GM12864 (cell line): ENCODE data around the gene MAST4.

ENCODE experiments used
- DNase-seq: peaks from one replicate; pipeline ENCODE4 v3.0.0-alpha.2; 2011; ENCODE audit warnings: low read depth
- H3K4me3 ChIP-seq: 2 replicates; pipeline ENCODE4 v1.5.1; 2011; ENCODE audit warnings: mild to moderate bottlenecking, low read depth, low read length, control low read depth
- CTCF ChIP-seq: IDR thresholded peaks from 2 replicates; pipeline ENCODE4 v1.5.1; 2011; ENCODE audit warnings: low read depth, mild to moderate bottlenecking, moderate library complexity, low read length, control low read depth, inconsistent platforms; ENCODE audit errors: missing control alignments

Gene MAST4

GRCh38 chr5:67188274-67189078, 592.3 kb downstream of the MAST4 start:
- TF ChIP-seq CTCF = no peak
- H3K4me3 ChIP-seq = peak overlapping the region; percentile 42
- no peak for DNase-seq

GRCh38 chr5:67189079-67189354, 592.8 kb downstream of the MAST4 start:
- no peak for DNase-seq
- H3K4me3 ChIP-seq = peak overlapping the region; percentile 42
- TF ChIP-seq CTCF = no peak

GRCh38 chr5:67189931-67190330, 593.7 kb downstream of the MAST4 start:
- no peak for TF ChIP-seq CTCF
- DNase-seq = no peak
- H3K4me3 ChIP-seq = peak overlapping the region; percentile 13; the same call in 1 of the 2 replicates

- DNase-seq = no peak
- H3K4me3 ChIP-seq = peak overlapping the region; percentile 13; the same call in 1 of the 2 replicates
- TF ChIP-seq CTCF = no peak
Observed at GRCh38 chr5:67190410-67190809, 594.2 kb downstream of the MAST4 start.

GRCh38 chr5:67190861-67191260, 594.7 kb downstream of the MAST4 start:
- no peak for DNase-seq
- TF ChIP-seq CTCF = no peak
- H3K4me3 ChIP-seq = peak overlapping the region; percentile 20

- no peak for TF ChIP-seq CTCF
- H3K4me3 ChIP-seq = peak overlapping the region; percentile 75
- DNase-seq = no peak
Observed at GRCh38 chr5:67192719-67193438, 596.7 kb downstream of the MAST4 start.
